HCT116 (cell line): ENCODE results near the gene OLIG3.

Experiments
- CTCF ChIP-seq, 3 experiments: fragments of 200-600 bp in 1 of 3; sonication (generic) in 1 of 3; IDR thresholded peaks in 2 of 3; conservative IDR thresholded peaks in 1 of 3; 2 replicates each; pipeline ENCODE4 v1.5.1; 2012 to 2017; ENCODE audit warnings: low read depth in 2 of 3, low read length in 2 of 3, antibody characterized with exemption in 1 of 3, borderline replicate concordance in 1 of 3, control low read depth in 1 of 3, mild to moderate bottlenecking in 1 of 3, mixed read lengths in 1 of 3, mixed run types in 1 of 3, moderate library complexity in 1 of 3; ENCODE audit not compliant: insufficient read depth in 1 of 3
- EZH2 ChIP-seq: fragments of 200-600 bp; sonication (generic); IDR thresholded peaks from 2 replicates; pipeline ENCODE4 v1.6.1; 2017; ENCODE audit warnings: antibody characterized with exemption, mixed run types
- POLR2A ChIP-seq: IDR thresholded peaks from 2 replicates; pipeline ENCODE4 v1.7.0; 2011; ENCODE audit warnings: borderline replicate concordance; ENCODE audit not compliant: insufficient read depth, insufficient read length; ENCODE audit errors: extremely low read depth
- POLR2AphosphoS5 ChIP-seq: IDR thresholded peaks from 2 replicates; pipeline ENCODE4 v1.6.1; 2011; ENCODE audit warnings: mild to moderate bottlenecking, low read depth, low read length, moderate library complexity
- SIN3A ChIP-seq: IDR thresholded peaks from 2 replicates; pipeline ENCODE4 v1.6.1; 2012; ENCODE audit warnings: low read depth
- ZFX ChIP-seq: fragments of 450-650 bp; IDR thresholded peaks from 2 replicates; pipeline ENCODE4 v1.6.1; 2017

GRCh38 chr6:137486416-137486815 lies 7.8 kb downstream of the OLIG3 start:
- no peak for TF ChIP-seq ZFX
- no peak for TF ChIP-seq CTCF (IDR thresholded peaks at IDR 0.05 in 2 of 3, conservative IDR thresholded peaks at IDR 0.05 in 1 of 3; ENCODE audit: borderline replicate concordance in 1 of 3, insufficient read depth in 1 of 3, low read depth in 2 of 3, low read length in 2 of 3)
- no peak for TF ChIP-seq EZH2
- no peak for TF ChIP-seq POLR2AphosphoS5
- TF ChIP-seq POLR2A: no peak
- TF ChIP-seq SIN3A: no peak
